HG02981 (cell line): ENCODE results near the gene SERINC5.
"Not testable (repeated sequence)": the region's sequence is repeated elsewhere in the genome, so short reads cannot be mapped to it uniquely, and the experiment has no call there.

ENCODE experiments used
- ATAC-seq: cut with Tn5 transposase; IDR thresholded peaks from one replicate; pipeline ENCODE4 v1.9.1; 2021; ENCODE audit warnings: mild to moderate bottlenecking, moderate library complexity; ENCODE audit not compliant: unreplicated experiment

The SERINC5 gene

GRCh38 chr5:80255811-80256712, at the start of gene SERINC5:
SERINC5 (minus strand) TSS chr5:80256048; CDS start chr5:80255922, 126 bp downstream.
- peak; percentile 78 for ATAC-seq

- no peak for ATAC-seq
These were observed 46.8 kb upstream of the SERINC5 start for GRCh38 chr5:80302636-80303035.

GRCh38 chr5:80301342-80301741, 45.5 kb upstream of the SERINC5 start:
- not testable (repeated sequence) for ATAC-seq

GRCh38 chr5:80300796-80301195, 44.9 kb upstream of the SERINC5 start:
- ATAC-seq: not testable (repeated sequence)

GRCh38 chr5:80300125-80300524, 44.3 kb upstream of the SERINC5 start:
- no peak for ATAC-seq

GRCh38 chr5:80299601-80300000, 43.8 kb upstream of the SERINC5 start:
- no peak for ATAC-seq

- no peak for ATAC-seq
These were observed 40.3 kb upstream of the SERINC5 start for GRCh38 chr5:80296121-80296520.

- ATAC-seq: no peak
These were observed 35.9 kb upstream of the SERINC5 start for GRCh38 chr5:80291761-80292160.

GRCh38 chr5:80289320-80289719, 33.5 kb upstream of the SERINC5 start:
- ATAC-seq: no peak

- no peak for ATAC-seq
These were observed 32.3 kb upstream of the SERINC5 start for GRCh38 chr5:80288177-80288576.

- no peak for ATAC-seq
These were observed 28.9 kb upstream of the SERINC5 start for GRCh38 chr5:80284720-80285119.

GRCh38 chr5:80283360-80283759, 27.5 kb upstream of the SERINC5 start:
- ATAC-seq: no peak

GRCh38 chr5:80282054-80282453, 26.2 kb upstream of the SERINC5 start:
- no peak for ATAC-seq

- ATAC-seq: no peak
These were observed 21.3 kb upstream of the SERINC5 start for GRCh38 chr5:80277191-80277590.

- no peak for ATAC-seq
These were observed 20.3 kb upstream of the SERINC5 start for GRCh38 chr5:80276186-80276585.

- ATAC-seq: no peak
These were observed 19.5 kb upstream of the SERINC5 start for GRCh38 chr5:80275347-80275746.

- not testable (repeated sequence) for ATAC-seq
These were observed 14.7 kb upstream of the SERINC5 start for GRCh38 chr5:80270543-80270942.

GRCh38 chr5:80269991-80270438, 14.2 kb upstream of the SERINC5 start:
- ATAC-seq: no peak

- ATAC-seq: no peak
These were observed 13.1 kb upstream of the SERINC5 start for GRCh38 chr5:80268916-80269315.

- no peak for ATAC-seq
These were observed 10.7 kb upstream of the SERINC5 start for GRCh38 chr5:80266566-80266965.

- no peak for ATAC-seq
These were observed 4.6 kb upstream of the SERINC5 start for GRCh38 chr5:80260461-80260860.

- ATAC-seq: no peak
These were observed 3.8 kb upstream of the SERINC5 start for GRCh38 chr5:80259511-80260203.
